Endothelial cell of umbilical vein (primary cell): Measurements from ENCODE around the gene COX5A. TPM values are rescaled to one million over a fixed set of nuclear protein-coding genes. Genes with fewer than 3 reads are reported as not detected.

ENCODE experiments used
- BruUV-seq: library from RNA; stranded (reverse); fragments of 400-500 nt; replicated peaks from 2 replicates; lab custom pipeline; 2021; lab: Mats Ljungman, UMichigan
- CTCF ChIA-PET: fragments of 300-600, 350-600 bp; sonication (Branson Sonifier 250); formaldehyde crosslinking; loops from one replicate; lab custom pipeline; 2021; ENCODE audit warnings: antibody characterized with exemption, inconsistent platforms; lab: Charles Lee
- POLR2A ChIA-PET: fragments of 300-600, 350-600 bp; sonication (Branson Sonifier 250); formaldehyde crosslinking; loops from one replicate; lab custom pipeline; 2021; ENCODE audit warnings: antibody characterized with exemption, inconsistent platforms; lab: Charles Lee
- DNase-seq: peaks from one replicate; pipeline ENCODE4 v3.0.0-alpha.2; 2011; ENCODE audit warnings: low read depth, low spot score
- FAIRE-seq: peaks from 2 replicates; lab custom pipeline; 2011; peaks lifted over from hg19 to GRCh38; lab: Jason Lieb, UNC
- H2AFZ ChIP-seq: 2 replicates; pipeline ENCODE4 v1.6.0; 2012; ENCODE audit warnings: low read depth, low read length, control low read depth, inconsistent platforms
- H3K27ac ChIP-seq: 2 replicates; pipeline ENCODE4 v1.5.1; 2011; ENCODE audit warnings: low read depth, mild to moderate bottlenecking, control low read depth, low read length, moderate library complexity; ENCODE audit not compliant: insufficient read depth
- H3K27me3 ChIP-seq, 2 experiments: 2 replicates each; pipeline versions ENCODE4 v1.6.0 to v1.6.1; 2011; ENCODE audit warnings: low read length in 2 of 2, mixed read lengths in 1 of 2; ENCODE audit not compliant: control insufficient read depth in 2 of 2, insufficient read depth in 2 of 2
- H3K36me3 ChIP-seq, 2 experiments: 2 replicates in 1 of 2; 3 replicates in 1 of 2; pipeline ENCODE4 v1.5.1; 2011; ENCODE audit warnings: low read length in 2 of 2, mild to moderate bottlenecking in 1 of 2, moderate library complexity in 1 of 2; ENCODE audit not compliant: control insufficient read depth in 2 of 2, insufficient read depth in 2 of 2; ENCODE audit errors: extremely low read depth in 1 of 2
- H3K4me1 ChIP-seq: 3 replicates; pipeline ENCODE4 v1.5.1; 2011; ENCODE audit warnings: mild to moderate bottlenecking, low read length; ENCODE audit not compliant: control insufficient read depth, insufficient read depth; ENCODE audit errors: extremely low read depth
- H3K4me2 ChIP-seq: 2 replicates; pipeline ENCODE4 v1.6.1; 2011; ENCODE audit warnings: low read length, control low read depth, mixed read lengths; ENCODE audit not compliant: insufficient read depth
- H3K4me3 ChIP-seq, 3 experiments: fragments of 200-600 bp in 1 of 3; sonication (generic), shearing (Covaris generic) in 1 of 3; replicated peaks in 1 of 3; 2 replicates each; pipeline ENCODE4 v1.5.1; 2011 to 2016; ENCODE audit warnings: control low read depth in 3 of 3, low read length in 3 of 3, mild to moderate bottlenecking in 2 of 3, inconsistent platforms in 1 of 3, low read depth in 1 of 3, moderate library complexity in 1 of 3; ENCODE audit not compliant: insufficient read depth in 1 of 3
- H3K79me2 ChIP-seq: 2 replicates; pipeline ENCODE4 v1.6.0; 2012; ENCODE audit warnings: low read length, inconsistent platforms; ENCODE audit not compliant: control insufficient read depth, insufficient read depth
- H3K9ac ChIP-seq: replicated peaks from 2 replicates; pipeline ENCODE3; 2011; ENCODE audit warnings: low read length, control low read depth; ENCODE audit not compliant: insufficient read depth; ENCODE audit errors: extremely low read depth
- H3K9me1 ChIP-seq: replicated peaks from 3 replicates; pipeline ENCODE4 v1.6.0; 2011; ENCODE audit warnings: mild to moderate bottlenecking, low read length; ENCODE audit not compliant: control insufficient read depth, insufficient read depth; ENCODE audit errors: extremely low read depth
- H3K9me3 ChIP-seq: replicated peaks from 2 replicates; pipeline ENCODE4 v1.5.1; 2012; ENCODE audit warnings: low read length, inconsistent platforms; ENCODE audit not compliant: control insufficient read depth, insufficient read depth
- H4K20me1 ChIP-seq: replicated peaks from 2 replicates; pipeline ENCODE3; 2011; ENCODE audit warnings: mild to moderate bottlenecking, low read length; ENCODE audit not compliant: control insufficient read depth, insufficient read depth; ENCODE audit errors: extremely low read depth
- EZH2 ChIP-seq: IDR thresholded peaks from 2 replicates; pipeline ENCODE4 v1.6.1; 2012; ENCODE audit warnings: borderline replicate concordance, low read depth, mild to moderate bottlenecking, moderate library complexity, low read length, inconsistent platforms; ENCODE audit not compliant: severe bottlenecking
- FOS ChIP-seq: IDR thresholded peaks from 2 replicates; pipeline ENCODE4 v1.6.1; 2011; ENCODE audit warnings: mild to moderate bottlenecking, low read length, moderate library complexity, borderline replicate concordance; ENCODE audit not compliant: insufficient read depth
- GATA2 ChIP-seq: IDR thresholded peaks from 2 replicates; pipeline ENCODE4 v1.7.0; 2011; ENCODE audit warnings: low read depth, mild to moderate bottlenecking, moderate library complexity, mixed read lengths, low read length; ENCODE audit not compliant: insufficient read length, insufficient read depth
- JUN ChIP-seq: IDR thresholded peaks from 2 replicates; pipeline ENCODE4 v1.6.1; 2011; ENCODE audit warnings: borderline replicate concordance, low read depth; ENCODE audit not compliant: insufficient read length, insufficient read depth
- MYC ChIP-seq: IDR thresholded peaks from one replicate; pipeline ENCODE4 v1.6.1; 2011; ENCODE audit warnings: mild to moderate bottlenecking, low read depth, low read length
- POLR2A ChIP-seq: IDR thresholded peaks from 2 replicates; pipeline ENCODE4 v1.6.1; 2012; ENCODE audit warnings: low read depth, mild to moderate bottlenecking, control low read depth, low read length
- POLR2AphosphoS5 ChIP-seq: IDR thresholded peaks from 2 replicates; pipeline ENCODE4 v1.6.1; 2012; ENCODE audit warnings: low read depth, mild to moderate bottlenecking, control low read depth, low read length, moderate library complexity; ENCODE audit not compliant: insufficient read depth
- dilution Hi-C: fragments of 300-500 bp; cut with MboI; formaldehyde crosslinking; loops from one replicate; pipeline ENCODE4 v1.15.0; 2019; ENCODE audit warnings: low sequenced_read_pairs; ENCODE audit not compliant: extremely low pct_ligation_motif_present
- intact Hi-C: fragments of 100-400 bp; cut with micrococcal nuclease; formaldehyde crosslinking; loops from one replicate; pipeline ENCODE4 v1.10.0; 2022
- polyA plus RNA-seq, 4 experiments: library from polyadenylated mRNA; depleted of rRNA in 3 of 4; stranded (reverse) in 3 of 4; unstranded in 1 of 4; fragments of >200 nt; gene quantifications; 2 replicates each; pipeline versions ENCODE4 v1.2.1 to v1.2.3, GENCODE V29; 2011 to 2012; ENCODE audit warnings: missing spikeins in 1 of 4
- total RNA-seq: library from RNA; stranded (reverse); gene quantifications from 2 replicates; pipeline ENCODE4 v1.2.3, GENCODE V29; 2021
- TF ChIP-seq, protein P1 (sequence below): IDR thresholded peaks from 2 replicates; pipeline ENCODE4 v1.6.1; 2011; ENCODE audit not compliant: insufficient read depth, insufficient read length
- TF ChIP-seq, protein P2 (sequence below), 2 donors: IDR thresholded peaks; 1 replicate in 1 of 2; 2 replicates in 1 of 2; pipeline ENCODE4 v1.5.1; 2011; ENCODE audit warnings: low read length in 2 of 2, mild to moderate bottlenecking in 2 of 2, moderate library complexity in 2 of 2, control low read depth in 1 of 2, inconsistent platforms in 1 of 2, low read depth in 1 of 2; ENCODE audit not compliant: insufficient read depth in 1 of 2; ENCODE audit errors: extremely low read depth in 1 of 2

Gene COX5A
- total and polyA plus RNA-seq, 2 donors (not counting 3 experiments of a cell fraction or from before 2014, with no cell fraction given), result 134 to 220 TPM

DNA sequence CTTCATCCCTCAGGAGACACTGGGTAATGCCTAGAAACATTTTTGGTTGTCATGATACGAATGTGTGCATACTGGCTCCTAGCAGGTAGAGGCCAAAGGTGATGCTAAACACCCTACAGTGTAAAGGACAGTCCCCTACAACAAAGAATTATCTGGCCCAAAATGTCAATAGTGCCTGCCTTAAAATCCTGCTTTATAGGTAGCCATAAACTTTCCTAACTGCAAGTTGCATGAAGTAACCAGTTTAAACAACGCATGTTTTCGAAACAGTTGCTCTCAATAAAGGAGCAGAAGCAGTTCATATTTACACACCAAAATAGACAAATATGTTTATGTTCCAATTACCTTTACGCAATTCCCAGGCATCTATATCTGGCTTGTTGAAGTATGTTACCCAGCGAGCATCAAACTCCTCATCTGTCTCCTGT lies 9.1 kb downstream of the COX5A start:
- Histone ChIP-seq H2AFZ (no peak overlapping the region), H3K4me2 (no peak overlapping the region), H3K4me3 (no peak overlapping the region), H4K20me1 (no peaks in the 10 kb centered on the region), H3K27me3 (no peaks in the 10 kb centered on the region), H3K36me3 (peaks cover 5 to 11% of the 10 kb centered on the region in 2 experiments), H3K27ac (no peak overlapping the region), H3K9me1 (no peaks in the 10 kb centered on the region), H3K9ac (no peak overlapping the region), H3K79me2 (peaks cover 45% of the 10 kb centered on the region), H3K9me3 (no peaks in the 10 kb centered on the region), H3K4me1 (no peaks in the 10 kb centered on the region)
- ChIA-PET POLR2A (no interaction called here), CTCF (no interaction called here)
- intact Hi-C loops (no loop called here), dilution Hi-C loops (no loop called here)
- no TSS peak for BruUV-seq
- DNase-seq (no peak), FAIRE-seq (no peak)
- TF ChIP-seq MYC (no peak), POLR2A (no peak), POLR2AphosphoS5 (no peak), EZH2 (no peak), FOS (no peak), GATA2 (no peak), JUN (no peak)
- TF ChIP-seq, protein P1, sequence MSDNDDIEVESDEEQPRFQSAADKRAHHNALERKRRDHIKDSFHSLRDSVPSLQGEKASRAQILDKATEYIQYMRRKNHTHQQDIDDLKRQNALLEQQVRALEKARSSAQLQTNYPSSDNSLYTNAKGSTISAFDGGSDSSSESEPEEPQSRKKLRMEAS, result no peak
- TF ChIP-seq, protein P2, sequence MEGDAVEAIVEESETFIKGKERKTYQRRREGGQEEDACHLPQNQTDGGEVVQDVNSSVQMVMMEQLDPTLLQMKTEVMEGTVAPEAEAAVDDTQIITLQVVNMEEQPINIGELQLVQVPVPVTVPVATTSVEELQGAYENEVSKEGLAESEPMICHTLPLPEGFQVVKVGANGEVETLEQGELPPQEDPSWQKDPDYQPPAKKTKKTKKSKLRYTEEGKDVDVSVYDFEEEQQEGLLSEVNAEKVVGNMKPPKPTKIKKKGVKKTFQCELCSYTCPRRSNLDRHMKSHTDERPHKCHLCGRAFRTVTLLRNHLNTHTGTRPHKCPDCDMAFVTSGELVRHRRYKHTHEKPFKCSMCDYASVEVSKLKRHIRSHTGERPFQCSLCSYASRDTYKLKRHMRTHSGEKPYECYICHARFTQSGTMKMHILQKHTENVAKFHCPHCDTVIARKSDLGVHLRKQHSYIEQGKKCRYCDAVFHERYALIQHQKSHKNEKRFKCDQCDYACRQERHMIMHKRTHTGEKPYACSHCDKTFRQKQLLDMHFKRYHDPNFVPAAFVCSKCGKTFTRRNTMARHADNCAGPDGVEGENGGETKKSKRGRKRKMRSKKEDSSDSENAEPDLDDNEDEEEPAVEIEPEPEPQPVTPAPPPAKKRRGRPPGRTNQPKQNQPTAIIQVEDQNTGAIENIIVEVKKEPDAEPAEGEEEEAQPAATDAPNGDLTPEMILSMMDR (IDR thresholded peaks at IDR 0.05; ENCODE audit: extremely low read depth in 1 of 2, insufficient read depth in 1 of 2, low read depth in 1 of 2, low read length in 2 of 2), result no peak
